GM23338 (cell line): ENCODE data around the gene PRELID3B. TPM values are rescaled to one million over a fixed set of nuclear protein-coding genes. Genes with fewer than 3 reads are reported as not detected.

Source experiments
- polyA plus RNA-seq: library from polyadenylated mRNA; unstranded; fragments of >200 nt; fragmentation: Nextera tagmentation; extraction: Ambion mirVana; gene quantifications from 2 replicates; pipeline ENCODE4 v1.2.1, GENCODE V29; 2016
- total RNA-seq: library from RNA; depleted of rRNA; stranded (reverse); fragments of >200 nt; shearing (Covaris generic); gene quantifications from 2 replicates; pipeline ENCODE4 v1.2.3, GENCODE V29; 2014; rRNA removed

Gene PRELID3B
- total and polyA plus RNA-seq, 2 experiments from 2014 or later: 42.7 to 43.6 TPM

Other genes starting within 250 kb of the PRELID3B start
- gene GNAS-AS1, start 191.9 kb downstream of the PRELID3B start, total RNA-seq: 12.1 and 15.0 TPM in 2 replicates
- gene GNAS-AS1, start 191.9 kb downstream of the PRELID3B start, polyA plus RNA-seq: 11.3 and 12.3 TPM in 2 replicates
- gene GNAS, start 190.1 kb downstream of the PRELID3B start, total RNA-seq: 1,032 and 1,042 TPM in 2 replicates
- gene GNAS, start 190.1 kb downstream of the PRELID3B start, polyA plus RNA-seq: 917 and 940 TPM in 2 replicates
- 67.0 and 75.8 TPM in 2 replicates for gene NELFCD, start 61.5 kb downstream of the PRELID3B start, total RNA-seq
- 52.1 and 52.9 TPM in 2 replicates for gene NELFCD, start 61.5 kb downstream of the PRELID3B start, polyA plus RNA-seq
- 41.4 and 47.7 TPM in 2 replicates for gene CTSZ, start 35.5 kb downstream of the PRELID3B start, total RNA-seq
- gene CTSZ, start 35.5 kb downstream of the PRELID3B start, polyA plus RNA-seq: 0.58 and 0.63 TPM in 2 replicates
- not detected in 2 replicates for gene TUBB1, start 23.4 kb downstream of the PRELID3B start, total RNA-seq
- gene TUBB1, start 23.4 kb downstream of the PRELID3B start, polyA plus RNA-seq: not detected in 2 replicates
- gene ATP5F1E, start 10.5 kb downstream of the PRELID3B start, total RNA-seq: 8.5 and 12.9 TPM in 2 replicates
- 211 and 233 TPM in 2 replicates for gene ATP5F1E, start 10.5 kb downstream of the PRELID3B start, polyA plus RNA-seq
- not detected in 2 replicates for gene ZNF831, start 121.0 kb upstream of the PRELID3B start, total RNA-seq
- gene ZNF831, start 121.0 kb upstream of the PRELID3B start, polyA plus RNA-seq: not detected in 2 replicates